ENCODE measurements around the gene SCYL1. TPM values are rescaled to one million over a fixed set of nuclear protein-coding genes. Genes with fewer than 3 reads are reported as not detected.

SCYL1 gene
- total and polyA plus RNA-seq, 2 experiments from 2014 or later: 146 to 168 TPM

GRCh38 chr11:65548395-65548794 lies 23.5 kb downstream of the SCYL1 start:
- TF ChIP-seq, protein P1, sequence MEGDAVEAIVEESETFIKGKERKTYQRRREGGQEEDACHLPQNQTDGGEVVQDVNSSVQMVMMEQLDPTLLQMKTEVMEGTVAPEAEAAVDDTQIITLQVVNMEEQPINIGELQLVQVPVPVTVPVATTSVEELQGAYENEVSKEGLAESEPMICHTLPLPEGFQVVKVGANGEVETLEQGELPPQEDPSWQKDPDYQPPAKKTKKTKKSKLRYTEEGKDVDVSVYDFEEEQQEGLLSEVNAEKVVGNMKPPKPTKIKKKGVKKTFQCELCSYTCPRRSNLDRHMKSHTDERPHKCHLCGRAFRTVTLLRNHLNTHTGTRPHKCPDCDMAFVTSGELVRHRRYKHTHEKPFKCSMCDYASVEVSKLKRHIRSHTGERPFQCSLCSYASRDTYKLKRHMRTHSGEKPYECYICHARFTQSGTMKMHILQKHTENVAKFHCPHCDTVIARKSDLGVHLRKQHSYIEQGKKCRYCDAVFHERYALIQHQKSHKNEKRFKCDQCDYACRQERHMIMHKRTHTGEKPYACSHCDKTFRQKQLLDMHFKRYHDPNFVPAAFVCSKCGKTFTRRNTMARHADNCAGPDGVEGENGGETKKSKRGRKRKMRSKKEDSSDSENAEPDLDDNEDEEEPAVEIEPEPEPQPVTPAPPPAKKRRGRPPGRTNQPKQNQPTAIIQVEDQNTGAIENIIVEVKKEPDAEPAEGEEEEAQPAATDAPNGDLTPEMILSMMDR (IDR thresholded peaks at IDR 0.05; ENCODE audit: low read depth, low read length): no peak
- DNase-seq (ENCODE audit: low read depth in 1 of 2, low spot score in 1 of 2): no peak
- H3K27me3 ChIP-seq: peaks cover 20% of the 10 kb centered on the region

DNA sequence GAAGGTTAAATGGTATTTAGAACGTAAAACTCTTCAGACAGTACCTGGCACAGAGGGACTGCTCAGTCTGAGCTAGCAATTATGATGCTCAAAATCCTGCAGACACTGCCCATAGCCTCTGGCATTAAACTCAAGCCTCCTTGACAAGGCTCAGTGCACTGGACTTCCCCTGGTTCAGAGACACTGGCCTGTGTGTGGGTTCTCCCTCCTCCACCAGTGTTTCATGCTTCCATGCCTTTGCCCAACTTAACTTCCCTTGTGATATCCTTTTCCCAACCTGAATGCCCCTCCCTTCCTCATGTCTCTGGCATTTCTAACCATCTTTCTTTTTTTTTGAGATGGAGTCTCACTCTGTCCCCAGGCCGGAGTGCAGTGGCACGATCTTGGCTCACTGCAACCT lies 24.2 kb downstream of the SCYL1 start:
- H3K27me3 ChIP-seq: peaks cover 20% of the 10 kb centered on the region
- no peak overlapping the region for H3K4me3 ChIP-seq
- no peak overlapping the region for H3K27ac ChIP-seq
- TF ChIP-seq, protein P1 (IDR thresholded peaks at IDR 0.05; ENCODE audit: low read depth, low read length): no peak
- H3K36me3 ChIP-seq: no peaks in the 10 kb centered on the region
- H3K4me1 ChIP-seq (ENCODE audit: low read depth): peaks cover 7% of the 10 kb centered on the region
- no peak for DNase-seq (ENCODE audit: low read depth in 1 of 2, low spot score in 1 of 2)
- H3K9me3 ChIP-seq (ENCODE audit: low read depth): no peaks in the 10 kb centered on the region

More at GRCh38 chr11:65548395-65548794, 23.5 kb downstream of the SCYL1 start:
- Histone ChIP-seq H3K4me1 (ENCODE audit: low read depth) (peaks cover under 1% of the 10 kb centered on the region), H3K27ac (no peak overlapping the region), H3K4me3 (no peak overlapping the region), H3K9me3 (ENCODE audit: low read depth) (no peaks in the 10 kb centered on the region), H3K36me3 (no peaks in the 10 kb centered on the region)

- peaks cover 20% of the 10 kb centered on the region for H3K27me3 ChIP-seq
- TF ChIP-seq, protein P1 (IDR thresholded peaks at IDR 0.05; ENCODE audit: low read depth, low read length): peak; percentile 38
- H3K4me3 ChIP-seq: no peak overlapping the region
- peaks cover 8% of the 10 kb centered on the region for H3K4me1 ChIP-seq (ENCODE audit: low read depth)
- H3K27ac ChIP-seq: no peak overlapping the region
- no peaks in the 10 kb centered on the region for H3K36me3 ChIP-seq
- peak in 1 of 2 donors; percentile 71 for DNase-seq (ENCODE audit: low read depth in 1 of 2, low spot score in 1 of 2)
- no peaks in the 10 kb centered on the region for H3K9me3 ChIP-seq (ENCODE audit: low read depth)
These were observed 26.9 kb downstream of the SCYL1 start for GRCh38 chr11:65551572-65552387.

- peaks cover 16% of the 10 kb centered on the region for H3K27me3 ChIP-seq
- no peaks in the 10 kb centered on the region for H3K36me3 ChIP-seq
- H3K9me3 ChIP-seq (ENCODE audit: low read depth): no peaks in the 10 kb centered on the region
- no peak for DNase-seq (ENCODE audit: low read depth in 1 of 2, low spot score in 1 of 2)
- H3K4me3 ChIP-seq: no peak overlapping the region
- H3K4me1 ChIP-seq (ENCODE audit: low read depth): peaks cover 14% of the 10 kb centered on the region
- H3K27ac ChIP-seq: no peak overlapping the region
- TF ChIP-seq, protein P1 (IDR thresholded peaks at IDR 0.05; ENCODE audit: low read depth, low read length): no peak
These were observed 27.6 kb downstream of the SCYL1 start for GRCh38 chr11:65552388-65552951.

- no peak for DNase-seq (ENCODE audit: low read depth in 1 of 2, low spot score in 1 of 2)
- TF ChIP-seq, protein P1 (IDR thresholded peaks at IDR 0.05; ENCODE audit: low read depth, low read length): no peak
- H3K9me3 ChIP-seq (ENCODE audit: low read depth): no peaks in the 10 kb centered on the region
- H3K27ac ChIP-seq: no peak overlapping the region
- no peaks in the 10 kb centered on the region for H3K36me3 ChIP-seq
- peaks cover 6% of the 10 kb centered on the region for H3K27me3 ChIP-seq
- no peak overlapping the region for H3K4me3 ChIP-seq
- H3K4me1 ChIP-seq (ENCODE audit: low read depth): peaks cover 15% of the 10 kb centered on the region
These were observed 28.6 kb downstream of the SCYL1 start for GRCh38 chr11:65553301-65554001.
